ENCODE measurements around the gene MSX2.

The MSX2 gene

DNA sequence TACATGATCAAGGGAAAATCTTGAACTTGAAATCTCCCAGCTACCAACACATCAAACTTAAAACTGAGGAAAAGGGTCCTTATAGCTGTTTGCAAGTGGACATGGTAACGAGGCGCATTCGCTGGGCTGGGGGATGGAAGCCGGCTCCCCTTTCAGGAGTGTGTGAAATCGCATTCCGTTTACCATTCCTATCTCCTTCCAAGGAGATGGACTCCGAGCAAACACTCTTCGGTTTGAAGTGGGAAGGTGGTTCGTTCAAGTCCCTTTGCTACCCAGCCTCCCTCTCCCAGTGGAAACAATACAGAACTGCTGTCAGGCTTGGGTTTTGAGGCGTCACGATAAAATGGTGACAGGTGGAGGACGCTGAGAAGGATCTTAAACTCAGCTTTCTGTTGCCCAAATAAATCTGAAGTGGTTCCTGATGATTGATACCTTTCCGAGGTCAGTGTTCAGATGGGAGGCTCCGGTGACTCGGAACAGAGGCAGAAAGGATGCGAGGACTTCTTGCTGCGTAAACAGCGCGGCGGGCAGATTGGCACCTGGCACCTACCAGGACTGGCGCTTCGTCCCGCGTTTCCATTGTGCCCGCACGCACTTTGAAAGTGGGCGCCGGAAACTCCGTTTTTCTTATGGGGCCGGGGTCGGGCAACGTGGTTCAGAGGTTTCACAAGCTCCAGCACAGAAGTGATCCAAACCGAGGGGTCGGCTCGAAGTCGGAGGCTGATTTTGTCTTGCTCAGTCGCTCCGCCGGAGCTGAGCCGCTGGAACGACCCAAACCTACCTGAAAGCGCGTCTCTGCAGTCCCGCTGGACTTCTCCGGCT, 7.0 kb downstream of the MSX2 start:
- no peaks in the 10 kb centered on the region for H3K4me1 ChIP-seq (ENCODE audit: insufficient read depth, insufficient read length)
- DNase-seq (ENCODE audit: low read depth, low spot score) = no peak
- H3K27me3 ChIP-seq (ENCODE audit: insufficient read depth, insufficient read length) = peaks cover 71% of the 10 kb centered on the region
- TF ChIP-seq SUZ12 (IDR thresholded peaks at IDR 0.05; ENCODE audit: extremely low read depth, insufficient read depth, insufficient read length) (no peak), ZNF274 (IDR thresholded peaks at IDR 0.05; ENCODE audit: low read depth, low read length) (no peak), YY1 (IDR thresholded peaks at IDR 0.05; ENCODE audit: insufficient read depth, insufficient read length) (no peak)
- H3K4me3 ChIP-seq (ENCODE audit: insufficient read length, low read depth) = peak overlapping the region; percentile 32
- H3K9me3 ChIP-seq (ENCODE audit: insufficient read depth, low read length) = no peaks in the 10 kb centered on the region
- H3K36me3 ChIP-seq (ENCODE audit: insufficient read depth, insufficient read length, low read length) = peaks cover 31% of the 10 kb centered on the region
- H3K9ac ChIP-seq (ENCODE audit: insufficient read length, low read depth) = peak overlapping the region; percentile 61

DNA sequence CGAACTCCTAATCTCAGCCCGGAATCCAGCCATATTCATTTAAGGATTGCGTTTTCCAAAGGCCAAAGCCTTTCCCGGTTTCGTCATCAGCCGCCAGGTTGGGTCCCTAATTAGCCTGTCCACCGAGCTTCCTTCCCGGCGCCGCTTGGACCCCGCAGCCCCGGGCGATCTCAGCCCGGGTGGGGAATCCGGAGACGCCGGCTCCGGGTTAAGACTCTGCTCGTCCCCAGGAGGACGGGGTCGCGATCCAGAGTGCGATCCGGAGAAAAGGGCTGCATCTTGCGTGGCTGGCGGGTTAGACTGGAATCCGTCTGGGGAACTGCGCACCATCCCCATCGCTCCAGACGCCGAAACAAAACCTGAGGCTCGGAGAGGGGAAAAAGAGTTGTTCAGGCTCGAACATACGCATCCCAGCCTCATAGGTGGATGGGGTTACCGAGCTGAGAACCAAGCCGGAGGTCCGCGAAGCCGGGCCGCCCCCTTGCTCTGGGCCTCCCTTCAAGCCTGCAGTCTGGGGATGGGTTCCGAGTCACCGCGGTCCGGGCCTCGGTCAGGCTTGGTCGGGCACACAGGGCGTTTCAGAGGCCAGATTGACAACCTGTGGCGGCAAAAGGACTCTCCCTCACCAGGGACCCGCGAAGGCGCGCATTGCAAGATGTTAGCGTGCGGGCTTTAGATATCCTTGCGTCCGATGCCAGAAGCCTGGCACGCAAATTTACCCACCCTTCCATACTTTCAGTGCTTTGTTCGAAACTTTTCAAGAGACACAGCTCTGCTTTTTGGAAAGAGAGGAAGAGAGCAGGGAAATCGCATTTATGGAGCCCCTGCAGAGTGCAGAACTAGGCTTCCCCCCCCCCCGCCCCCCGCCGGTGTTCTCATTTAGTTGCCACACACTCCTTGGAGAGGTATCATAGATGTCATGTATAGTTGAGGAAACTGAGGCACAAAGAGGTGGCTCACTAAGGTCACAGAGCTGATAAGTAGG, 7.9 kb downstream of the MSX2 start:
- no peaks in the 10 kb centered on the region for H3K4me1 ChIP-seq (ENCODE audit: insufficient read depth, insufficient read length)
- peaks cover 31% of the 10 kb centered on the region for H3K36me3 ChIP-seq (ENCODE audit: insufficient read depth, insufficient read length, low read length)
- H3K9ac ChIP-seq (ENCODE audit: insufficient read length, low read depth) = peak overlapping the region; percentile 61
- H3K27me3 ChIP-seq (ENCODE audit: insufficient read depth, insufficient read length) = peaks cover 75% of the 10 kb centered on the region
- no peak for DNase-seq (ENCODE audit: low read depth, low spot score)
- no peaks in the 10 kb centered on the region for H3K9me3 ChIP-seq (ENCODE audit: insufficient read depth, low read length)
- TF ChIP-seq YY1 (IDR thresholded peaks at IDR 0.05; ENCODE audit: insufficient read depth, insufficient read length) (no peak), SUZ12 (IDR thresholded peaks at IDR 0.05; ENCODE audit: extremely low read depth, insufficient read depth, insufficient read length) (no peak), ZNF274 (IDR thresholded peaks at IDR 0.05; ENCODE audit: low read depth, low read length) (no peak)
- peak overlapping the region; percentile 32 for H3K4me3 ChIP-seq (ENCODE audit: insufficient read length, low read depth)

DNA sequence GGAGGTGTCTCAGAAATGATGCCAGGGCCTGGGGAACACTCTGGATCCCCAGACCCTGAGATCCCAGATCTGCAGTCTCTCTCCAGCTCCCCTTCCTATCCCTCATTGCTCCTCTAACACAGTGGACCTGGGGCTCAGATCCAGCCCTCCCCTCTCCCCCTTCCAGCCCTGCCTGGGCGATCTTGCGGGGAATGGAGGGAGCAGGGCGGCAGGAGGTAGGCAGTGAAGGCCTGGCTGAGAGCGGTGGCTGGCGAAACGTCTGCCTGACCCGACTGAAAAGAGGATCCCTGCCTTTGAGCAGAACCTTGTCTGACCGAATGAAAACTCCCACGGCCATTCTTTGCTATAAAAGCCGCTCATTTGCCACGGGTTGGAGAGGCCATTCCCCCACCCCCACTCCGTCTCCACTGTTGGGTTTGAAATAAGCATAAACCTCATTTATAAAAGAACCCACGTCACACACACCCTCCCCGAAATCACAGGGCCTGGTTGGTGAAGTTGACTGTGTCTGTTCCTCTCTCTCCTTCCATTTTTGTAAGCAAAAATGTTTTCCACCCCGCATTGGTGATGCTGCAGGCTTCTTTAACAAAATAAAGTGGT, 8.8 kb downstream of the MSX2 start:
- no peak overlapping the region for H3K9ac ChIP-seq (ENCODE audit: insufficient read length, low read depth)
- no peak overlapping the region for H3K4me3 ChIP-seq (ENCODE audit: insufficient read length, low read depth)
- H3K9me3 ChIP-seq (ENCODE audit: insufficient read depth, low read length) = no peaks in the 10 kb centered on the region
- H3K4me1 ChIP-seq (ENCODE audit: insufficient read depth, insufficient read length) = no peaks in the 10 kb centered on the region
- H3K27me3 ChIP-seq (ENCODE audit: insufficient read depth, insufficient read length) = peaks cover 69% of the 10 kb centered on the region
- TF ChIP-seq SUZ12 (IDR thresholded peaks at IDR 0.05; ENCODE audit: extremely low read depth, insufficient read depth, insufficient read length) (peak; percentile 35), YY1 (IDR thresholded peaks at IDR 0.05; ENCODE audit: insufficient read depth, insufficient read length) (no peak), ZNF274 (IDR thresholded peaks at IDR 0.05; ENCODE audit: low read depth, low read length) (no peak)
- peaks cover 25% of the 10 kb centered on the region for H3K36me3 ChIP-seq (ENCODE audit: insufficient read depth, insufficient read length, low read length)
- no peak for DNase-seq (ENCODE audit: low read depth, low spot score)

DNA sequence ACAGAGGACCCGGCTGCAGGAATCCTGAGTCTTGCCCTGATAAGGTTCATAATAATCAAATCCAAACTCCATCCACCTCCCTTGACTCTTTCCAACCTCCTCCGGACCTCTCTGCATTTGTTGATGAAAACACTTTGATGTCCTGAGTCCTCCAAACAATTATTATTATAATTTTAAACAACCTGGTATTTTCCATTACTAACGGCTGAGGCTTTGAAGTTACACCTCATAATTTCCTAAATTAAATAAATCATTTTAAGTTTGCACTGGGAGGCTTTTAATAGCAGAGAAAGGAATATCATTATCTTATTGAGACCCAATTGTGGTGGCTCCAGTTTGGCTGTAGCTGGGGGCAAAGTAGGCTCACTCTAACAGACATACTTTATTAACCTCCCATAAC, 9.5 kb downstream of the MSX2 start:
- no peak overlapping the region for H3K4me3 ChIP-seq (ENCODE audit: insufficient read length, low read depth)
- H3K4me1 ChIP-seq (ENCODE audit: insufficient read depth, insufficient read length) = no peaks in the 10 kb centered on the region
- H3K36me3 ChIP-seq (ENCODE audit: insufficient read depth, insufficient read length, low read length) = peaks cover 19% of the 10 kb centered on the region
- peaks cover 69% of the 10 kb centered on the region for H3K27me3 ChIP-seq (ENCODE audit: insufficient read depth, insufficient read length)
- H3K9me3 ChIP-seq (ENCODE audit: insufficient read depth, low read length) = no peaks in the 10 kb centered on the region
- H3K9ac ChIP-seq (ENCODE audit: insufficient read length, low read depth) = no peak overlapping the region
- TF ChIP-seq SUZ12 (IDR thresholded peaks at IDR 0.05; ENCODE audit: extremely low read depth, insufficient read depth, insufficient read length) (no peak), YY1 (IDR thresholded peaks at IDR 0.05; ENCODE audit: insufficient read depth, insufficient read length) (no peak), ZNF274 (IDR thresholded peaks at IDR 0.05; ENCODE audit: low read depth, low read length) (no peak)
- DNase-seq (ENCODE audit: low read depth, low spot score) = no peak

DNA sequence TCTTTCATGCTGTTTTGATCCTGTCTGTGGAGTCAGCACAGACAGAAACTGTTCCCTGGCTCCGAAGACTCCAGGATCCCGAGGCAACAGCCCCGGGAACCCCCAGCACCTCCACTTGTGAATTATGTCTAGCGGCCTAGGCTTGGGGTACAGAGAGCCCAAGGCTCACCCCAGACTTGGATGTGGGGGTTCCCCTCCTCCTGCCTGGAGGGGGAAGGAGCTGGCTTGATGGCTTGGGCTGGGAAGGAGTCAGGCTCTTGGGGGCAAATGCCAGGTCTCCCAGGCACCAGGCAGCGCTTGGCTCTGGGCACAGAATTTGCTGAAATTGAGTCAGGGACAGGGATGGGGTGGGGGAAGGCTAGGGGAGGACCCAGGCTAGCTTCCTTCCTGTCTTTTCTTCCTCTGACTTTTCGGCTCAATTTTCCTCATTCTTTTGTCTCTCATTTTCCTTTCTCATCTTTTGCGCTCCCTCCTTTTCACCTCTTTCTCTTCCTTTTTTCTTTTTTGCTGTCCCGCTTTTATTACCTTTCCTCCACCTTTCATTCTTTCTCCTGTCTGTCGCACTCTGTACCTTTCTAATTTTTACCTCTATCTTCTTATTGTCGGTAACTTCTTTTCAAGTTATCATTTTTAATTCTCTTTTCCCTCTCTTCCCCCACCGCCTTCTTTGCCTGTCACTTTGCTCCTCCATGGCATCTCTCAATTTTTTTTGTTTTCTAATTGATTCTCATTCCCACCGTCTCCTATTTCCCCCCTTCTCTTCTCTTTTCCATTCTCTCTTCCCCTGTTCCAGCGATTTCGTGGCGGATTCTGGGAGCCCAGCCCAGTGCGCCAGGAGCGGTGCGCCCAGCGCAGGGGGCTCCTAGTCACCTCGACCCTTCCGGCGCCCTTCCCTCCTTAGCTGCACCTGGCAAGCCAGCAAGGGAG, 10.5 kb downstream of the MSX2 start:
- Histone ChIP-seq H3K36me3 (ENCODE audit: insufficient read depth, insufficient read length, low read length) (peaks cover 9% of the 10 kb centered on the region), H3K4me3 (ENCODE audit: insufficient read length, low read depth) (peak overlapping the region; percentile 30), H3K4me1 (ENCODE audit: insufficient read depth, insufficient read length) (no peaks in the 10 kb centered on the region), H3K9ac (ENCODE audit: insufficient read length, low read depth) (no peak overlapping the region), H3K9me3 (ENCODE audit: insufficient read depth, low read length) (no peaks in the 10 kb centered on the region), H3K27me3 (ENCODE audit: insufficient read depth, insufficient read length) (peaks cover 69% of the 10 kb centered on the region)
- DNase-seq (ENCODE audit: low read depth, low spot score) = no peak
- TF ChIP-seq YY1 (IDR thresholded peaks at IDR 0.05; ENCODE audit: insufficient read depth, insufficient read length) = no peak
- no peak for TF ChIP-seq ZNF274 (IDR thresholded peaks at IDR 0.05; ENCODE audit: low read depth, low read length)
- peak; percentile 49 for TF ChIP-seq SUZ12 (IDR thresholded peaks at IDR 0.05; ENCODE audit: extremely low read depth, insufficient read depth, insufficient read length)
